Neural crest cell (in vitro differentiated cells): ENCODE results near the gene CYSLTR2. TPM values are rescaled to one million over a fixed set of nuclear protein-coding genes. Genes with fewer than 3 reads are reported as not detected.
A peak's percentile ranks its signal among the peaks of the same experiment; 100 is the strongest.

Experiments used
- DNase-seq: peaks from one replicate; pipeline ENCODE4 v3.0.0; 2021; ENCODE audit warnings: low read depth, mixed read lengths, low spot score
- H3K27ac Mint-ChIP-seq: one replicate; pipeline ENCODE4 v1.8.0; 2021; ENCODE audit warnings: mild to moderate bottlenecking, mixed read lengths; ENCODE audit not compliant: unreplicated experiment
- H3K27me3 Mint-ChIP-seq: 2 replicates; pipeline ENCODE4 v1.8.0; 2021; ENCODE audit warnings: low read depth, mild to moderate bottlenecking, mixed read lengths
- H3K36me3 Mint-ChIP-seq: 2 replicates; pipeline ENCODE4 v1.8.0; 2021; ENCODE audit warnings: low read depth, mild to moderate bottlenecking, mixed read lengths
- H3K4me1 Mint-ChIP-seq: 2 replicates; pipeline ENCODE4 v1.8.0; 2021; ENCODE audit warnings: mixed read lengths
- H3K4me3 Mint-ChIP-seq: one replicate; pipeline ENCODE4 v1.8.0; 2021; ENCODE audit warnings: mild to moderate bottlenecking, mixed read lengths
- H3K9me3 Mint-ChIP-seq: 2 replicates; pipeline ENCODE4 v1.8.0; 2021; ENCODE audit warnings: mixed read lengths
- total RNA-seq: library from RNA; stranded (reverse); gene quantifications from 2 replicates; pipeline ENCODE4 v1.2.1, GENCODE V29; 2021
- TF ChIP-seq, protein P1 (sequence below): fragments of 200-600 bp; sonication (generic); conservative IDR thresholded peaks from 2 replicates; pipeline ENCODE4 v1.5.0; 2021; ENCODE audit warnings: antibody characterized with exemption, mild to moderate bottlenecking

The CYSLTR2 gene
- total RNA-seq, 1 donor from 2014 or later, result not detected

DNA sequence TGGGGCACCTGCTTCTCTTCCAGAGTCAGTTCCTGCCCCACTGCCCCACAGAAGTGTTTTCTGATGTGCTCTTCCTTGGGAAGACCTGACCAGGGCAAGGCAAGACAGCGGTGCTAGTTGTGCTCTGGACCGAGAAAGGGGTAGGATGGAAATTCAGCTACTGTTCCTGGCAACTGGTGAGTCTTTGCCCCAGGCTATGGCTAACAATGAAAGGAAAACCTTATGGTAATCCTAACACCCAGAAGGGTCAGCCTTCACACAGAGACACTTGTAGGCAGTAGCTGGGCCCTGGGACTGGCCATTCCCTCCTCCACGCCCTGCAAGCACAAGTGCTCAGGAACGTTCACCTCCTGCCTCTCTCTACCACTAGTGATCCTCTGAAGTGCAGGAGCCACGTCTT is 9.6 kb upstream of the CYSLTR2 start:
- Mint-ChIP-seq H3K9me3 (peaks cover 2% of the 10 kb centered on the region), H3K27me3 (peaks cover 3% of the 10 kb centered on the region), H3K27ac (peak overlapping the region; percentile 38), H3K4me3 (no peak overlapping the region), H3K36me3 (no peaks in the 10 kb centered on the region), H3K4me1 (no peaks in the 10 kb centered on the region)
- DNase-seq, result no peak
- TF ChIP-seq, protein P1, sequence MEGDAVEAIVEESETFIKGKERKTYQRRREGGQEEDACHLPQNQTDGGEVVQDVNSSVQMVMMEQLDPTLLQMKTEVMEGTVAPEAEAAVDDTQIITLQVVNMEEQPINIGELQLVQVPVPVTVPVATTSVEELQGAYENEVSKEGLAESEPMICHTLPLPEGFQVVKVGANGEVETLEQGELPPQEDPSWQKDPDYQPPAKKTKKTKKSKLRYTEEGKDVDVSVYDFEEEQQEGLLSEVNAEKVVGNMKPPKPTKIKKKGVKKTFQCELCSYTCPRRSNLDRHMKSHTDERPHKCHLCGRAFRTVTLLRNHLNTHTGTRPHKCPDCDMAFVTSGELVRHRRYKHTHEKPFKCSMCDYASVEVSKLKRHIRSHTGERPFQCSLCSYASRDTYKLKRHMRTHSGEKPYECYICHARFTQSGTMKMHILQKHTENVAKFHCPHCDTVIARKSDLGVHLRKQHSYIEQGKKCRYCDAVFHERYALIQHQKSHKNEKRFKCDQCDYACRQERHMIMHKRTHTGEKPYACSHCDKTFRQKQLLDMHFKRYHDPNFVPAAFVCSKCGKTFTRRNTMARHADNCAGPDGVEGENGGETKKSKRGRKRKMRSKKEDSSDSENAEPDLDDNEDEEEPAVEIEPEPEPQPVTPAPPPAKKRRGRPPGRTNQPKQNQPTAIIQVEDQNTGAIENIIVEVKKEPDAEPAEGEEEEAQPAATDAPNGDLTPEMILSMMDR, result no peak

DNA sequence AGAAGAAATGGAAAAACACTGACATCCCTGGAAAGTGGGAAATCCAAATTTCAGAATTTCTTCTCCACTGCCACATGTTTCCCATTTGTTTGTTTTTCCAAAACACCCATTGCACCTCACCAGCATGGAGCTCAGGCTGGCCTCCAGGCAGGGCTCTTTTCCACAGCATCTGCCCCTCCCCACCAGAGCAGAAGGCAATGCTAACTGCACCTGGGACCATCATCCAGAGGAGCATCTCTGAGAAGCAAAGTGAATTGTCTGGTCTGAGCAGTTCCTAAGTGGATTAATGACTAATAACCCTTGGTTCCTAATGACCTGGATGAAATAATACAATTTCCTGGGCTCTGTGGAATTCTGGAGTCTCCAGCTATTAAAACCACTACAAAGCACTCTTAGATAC is 8.8 kb upstream of the CYSLTR2 start:
- Mint-ChIP-seq H3K4me3 (no peak overlapping the region), H3K27ac (no peak overlapping the region), H3K27me3 (peaks cover 3% of the 10 kb centered on the region), H3K36me3 (no peaks in the 10 kb centered on the region), H3K4me1 (no peaks in the 10 kb centered on the region), H3K9me3 (no peaks in the 10 kb centered on the region)
- TF ChIP-seq, protein P1, result no peak
- DNase-seq, result no peak

DNA sequence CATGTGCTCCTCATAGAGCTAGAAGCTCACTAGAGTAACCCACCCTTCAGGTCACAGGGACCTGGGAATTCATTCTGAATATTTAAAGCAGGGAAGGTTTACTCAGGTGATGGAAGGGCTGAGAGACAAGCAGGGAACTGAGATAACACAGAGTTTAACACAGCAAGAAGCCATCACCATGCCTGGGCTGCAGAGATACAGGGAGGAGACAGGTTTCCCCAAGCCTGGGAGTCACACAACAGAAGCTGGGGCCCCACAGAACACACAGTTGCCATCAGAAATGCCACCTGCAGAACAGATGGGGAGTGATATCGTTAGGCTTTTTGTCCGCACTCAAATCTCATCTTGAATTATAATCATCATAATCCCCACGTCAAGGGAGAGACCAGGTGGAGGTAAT is 7.9 kb upstream of the CYSLTR2 start:
- no peak overlapping the region for H3K4me3 Mint-ChIP-seq
- H3K27me3 Mint-ChIP-seq, result peaks cover 1% of the 10 kb centered on the region
- H3K4me1 Mint-ChIP-seq, result no peaks in the 10 kb centered on the region
- DNase-seq, result no peak
- no peaks in the 10 kb centered on the region for H3K36me3 Mint-ChIP-seq
- H3K9me3 Mint-ChIP-seq, result no peaks in the 10 kb centered on the region
- no peak overlapping the region for H3K27ac Mint-ChIP-seq
- TF ChIP-seq, protein P1, result no peak

DNA sequence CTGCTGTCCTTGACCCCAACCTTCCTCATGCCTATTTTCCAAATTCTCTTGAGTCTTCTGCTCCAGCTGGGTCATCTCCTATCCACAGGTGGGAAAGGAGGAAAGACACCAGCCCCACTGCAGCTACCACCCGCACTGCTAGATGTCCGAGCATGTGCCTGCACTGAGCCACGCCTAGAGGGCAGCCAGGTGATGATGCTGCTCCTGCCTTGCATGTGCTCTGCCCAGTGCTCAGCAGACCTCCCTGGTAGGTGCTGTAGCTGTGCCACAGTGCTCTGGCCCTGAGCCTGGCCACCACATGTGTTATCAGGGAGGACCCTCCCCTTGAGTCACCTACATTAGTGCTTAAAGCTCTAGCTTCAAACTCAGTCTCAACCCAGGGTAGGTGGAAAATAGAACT is 6.9 kb upstream of the CYSLTR2 start:
- DNase-seq, result no peak
- Mint-ChIP-seq H3K9me3 (no peaks in the 10 kb centered on the region), H3K27ac (peak overlapping the region; percentile 46), H3K36me3 (no peaks in the 10 kb centered on the region), H3K4me3 (no peak overlapping the region), H3K4me1 (no peaks in the 10 kb centered on the region), H3K27me3 (no peaks in the 10 kb centered on the region)
- TF ChIP-seq, protein P1, result no peak

DNA sequence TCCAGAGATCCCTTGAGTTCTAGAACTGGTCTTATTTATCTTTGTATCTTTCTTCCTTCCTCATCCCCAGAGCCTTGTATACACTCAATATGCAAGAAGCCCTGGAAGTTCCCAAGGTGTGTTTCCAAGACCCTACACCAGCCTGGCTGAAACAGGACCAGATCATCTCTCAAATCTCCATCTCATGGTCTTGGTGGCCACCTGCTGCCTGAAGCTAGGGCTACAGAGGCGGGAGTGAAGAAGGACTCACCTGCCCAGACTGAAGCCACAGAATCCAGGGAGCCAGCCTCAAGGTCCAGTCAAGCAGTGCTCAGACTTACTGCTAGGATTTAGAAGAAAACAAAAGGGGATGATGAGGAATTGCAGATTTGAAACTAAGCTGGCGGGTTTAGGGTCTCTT is 6.1 kb upstream of the CYSLTR2 start:
- no peak for DNase-seq
- Mint-ChIP-seq H3K4me3 (no peak overlapping the region), H3K9me3 (no peaks in the 10 kb centered on the region)

More for the DNA sequence above, 6.1 kb upstream of the CYSLTR2 start:
- H3K27ac Mint-ChIP-seq, result no peak overlapping the region
- peaks cover under 1% of the 10 kb centered on the region for H3K4me1 Mint-ChIP-seq
- H3K36me3 Mint-ChIP-seq, result no peaks in the 10 kb centered on the region
- TF ChIP-seq, protein P1, result no peak
- no peaks in the 10 kb centered on the region for H3K27me3 Mint-ChIP-seq
